Measurements from ENCODE around the gene TUBA8.
"Not testable (repeated sequence)": the region's sequence is repeated elsewhere in the genome, so short reads cannot be mapped to it uniquely, and the experiment has no call there.

Gene TUBA8

DNA sequence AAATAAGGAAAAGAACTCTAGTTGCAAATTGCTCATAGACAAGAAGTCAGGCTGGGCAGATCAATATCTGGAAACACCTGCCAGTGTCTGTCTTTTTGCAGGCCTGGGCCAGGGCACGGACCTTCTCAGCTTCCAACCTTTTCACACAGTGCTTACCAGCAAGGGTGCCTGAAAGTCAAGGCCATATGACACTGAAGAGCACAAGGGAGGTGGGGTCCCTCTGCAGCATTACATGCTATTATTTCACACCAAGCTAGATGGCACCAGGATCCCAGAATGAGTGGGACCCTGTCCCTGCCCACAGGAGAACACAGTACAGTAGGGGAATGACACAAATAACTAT is 38.7 kb upstream of the TUBA8 start:
- DNase-seq (ENCODE audit: low read depth), result no peak
- no peak overlapping the region for H3K4me3 ChIP-seq (replicated peaks; ENCODE audit: low read depth, low read length)
- TF ChIP-seq CTCF (IDR thresholded peaks at IDR 0.05; ENCODE audit: low read length, missing control alignments), result no peak

DNA sequence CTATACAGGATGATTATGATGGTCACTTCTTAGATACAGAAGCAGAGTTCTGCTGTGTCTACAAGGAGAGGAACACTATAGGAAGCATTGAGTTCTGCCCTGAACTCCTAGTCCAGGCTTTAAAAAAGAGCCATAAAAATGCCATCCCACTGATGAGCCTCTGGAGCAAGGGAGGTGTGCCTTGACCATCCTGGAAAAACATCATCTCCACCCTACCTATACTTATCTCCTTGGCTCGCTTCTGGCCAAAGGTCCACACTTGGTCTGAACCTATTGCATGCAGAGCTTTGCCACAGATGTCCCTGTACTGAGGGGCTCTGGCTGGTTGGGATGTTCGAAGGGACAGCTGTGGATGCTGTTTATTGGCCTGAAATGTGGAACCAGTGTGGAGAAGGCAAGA is 37.1 kb upstream of the TUBA8 start:
- no peak for DNase-seq (ENCODE audit: low read depth)
- no peak for TF ChIP-seq CTCF (IDR thresholded peaks at IDR 0.05; ENCODE audit: low read length, missing control alignments)

GRCh38 chr22:18073927-18074326 is 36.7 kb upstream of the TUBA8 start:
- DNase-seq (ENCODE audit: low read depth); H3K4me3 ChIP-seq (replicated peaks; ENCODE audit: low read depth, low read length): not testable (repeated sequence)

More for the DNA sequence above, 37.1 kb upstream of the TUBA8 start:
- H3K4me3 ChIP-seq (replicated peaks; ENCODE audit: low read depth, low read length), result no peak overlapping the region

DNA sequence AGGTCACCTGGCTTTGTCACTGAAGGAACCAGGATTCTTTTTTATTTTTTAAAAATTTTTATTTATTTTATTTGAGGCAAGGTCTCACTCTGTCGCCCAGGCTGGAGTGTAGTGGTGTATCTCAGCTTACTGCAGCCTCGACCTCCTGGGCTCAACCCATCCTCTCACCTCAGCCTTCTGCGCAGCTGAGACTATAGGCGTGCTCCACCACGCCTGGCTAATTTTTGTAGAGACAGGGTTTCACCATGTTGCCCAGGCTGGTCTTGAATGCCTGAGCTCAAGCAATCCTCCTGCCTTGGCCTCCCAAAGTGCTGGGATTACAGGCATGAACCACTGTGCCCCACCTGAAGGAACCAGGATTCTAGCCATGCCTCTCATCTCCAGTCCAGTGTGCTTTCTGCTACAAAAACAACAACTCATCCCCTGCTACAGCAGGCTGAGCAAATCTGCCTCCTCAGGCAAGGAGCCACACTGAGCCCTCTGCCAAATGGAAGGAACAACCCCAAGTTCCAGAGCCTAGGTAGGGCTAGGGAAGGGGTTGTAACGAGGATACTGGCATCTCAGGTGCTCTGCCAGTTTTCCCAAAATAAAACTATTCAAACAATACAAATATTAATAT is 35.4 kb upstream of the TUBA8 start:
- DNase-seq (ENCODE audit: low read depth), result no peak
- no peak overlapping the region for H3K4me3 ChIP-seq (replicated peaks; ENCODE audit: low read depth, low read length)
- no peak for TF ChIP-seq CTCF (IDR thresholded peaks at IDR 0.05; ENCODE audit: low read length, missing control alignments)

DNA sequence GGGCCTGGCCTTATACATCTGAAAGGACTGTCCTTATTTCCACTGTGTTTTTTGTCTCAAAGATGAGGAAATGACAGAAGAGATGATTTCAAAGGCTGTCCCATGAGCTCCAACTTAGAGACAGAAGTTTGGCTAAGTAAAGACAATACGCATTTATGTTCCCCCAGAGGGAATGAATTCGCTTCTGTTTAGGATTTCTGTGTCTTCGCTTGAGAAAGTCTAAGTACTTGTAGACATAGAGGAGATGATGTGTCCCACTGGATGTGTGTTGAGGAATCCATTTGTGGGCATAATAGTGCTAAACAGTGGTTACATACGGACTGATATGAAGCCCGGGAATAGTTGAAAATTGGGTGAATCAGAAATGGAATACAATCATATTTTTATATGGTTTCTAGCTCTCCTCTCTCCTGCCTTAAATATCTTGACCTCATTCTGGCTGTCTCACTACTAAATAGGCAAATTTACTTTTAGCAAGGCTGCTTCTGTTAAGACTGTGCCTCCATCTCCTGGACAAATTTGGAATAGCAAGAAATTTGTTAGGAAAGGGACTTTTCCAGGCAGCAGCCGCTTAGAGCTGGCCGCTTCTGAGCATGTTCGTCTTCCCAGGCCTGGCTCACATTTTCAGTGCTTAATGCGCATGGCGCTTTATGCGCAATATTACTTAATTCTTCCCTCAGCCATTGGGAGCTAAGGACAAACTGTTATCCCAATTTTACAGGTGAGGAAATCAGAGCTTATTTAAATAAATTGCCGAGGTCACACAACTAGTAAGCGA is 34.7 kb upstream of the TUBA8 start:
- peak; percentile 94 for DNase-seq (ENCODE audit: low read depth)
- TF ChIP-seq CTCF (IDR thresholded peaks at IDR 0.05; ENCODE audit: low read length, missing control alignments), result peak; percentile 85
- H3K4me3 ChIP-seq (replicated peaks; ENCODE audit: low read depth, low read length), result no peak overlapping the region

DNA sequence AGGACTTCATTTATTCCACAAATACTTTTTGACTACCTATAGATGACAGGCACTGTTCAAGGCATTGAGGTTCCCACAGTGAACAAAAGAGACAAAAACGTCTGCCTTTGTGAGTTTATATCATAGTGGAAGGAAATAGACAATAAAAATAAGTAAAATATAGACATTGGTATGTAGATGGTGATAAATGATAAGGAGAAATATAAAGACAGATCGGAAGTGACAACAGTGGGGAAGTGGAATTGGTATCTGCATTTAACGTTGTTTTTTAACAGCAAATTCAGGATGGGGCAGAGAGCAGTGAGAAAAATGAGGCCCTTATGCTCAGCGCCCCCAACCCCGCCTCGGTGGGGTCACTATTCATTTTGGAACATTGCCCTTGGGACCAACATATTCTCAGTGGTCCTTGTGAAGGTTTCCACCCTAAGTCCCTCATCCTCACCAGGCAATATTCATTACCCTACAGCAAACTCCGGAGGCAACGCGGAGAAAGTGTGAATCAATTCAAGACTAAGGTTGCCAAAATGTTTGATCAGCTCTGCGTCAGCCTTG is 33.4 kb upstream of the TUBA8 start:
- no peak for DNase-seq (ENCODE audit: low read depth)
- no peak for TF ChIP-seq CTCF (IDR thresholded peaks at IDR 0.05; ENCODE audit: low read length, missing control alignments)
- H3K4me3 ChIP-seq (replicated peaks; ENCODE audit: low read depth, low read length), result peak overlapping the region; percentile 85

DNA sequence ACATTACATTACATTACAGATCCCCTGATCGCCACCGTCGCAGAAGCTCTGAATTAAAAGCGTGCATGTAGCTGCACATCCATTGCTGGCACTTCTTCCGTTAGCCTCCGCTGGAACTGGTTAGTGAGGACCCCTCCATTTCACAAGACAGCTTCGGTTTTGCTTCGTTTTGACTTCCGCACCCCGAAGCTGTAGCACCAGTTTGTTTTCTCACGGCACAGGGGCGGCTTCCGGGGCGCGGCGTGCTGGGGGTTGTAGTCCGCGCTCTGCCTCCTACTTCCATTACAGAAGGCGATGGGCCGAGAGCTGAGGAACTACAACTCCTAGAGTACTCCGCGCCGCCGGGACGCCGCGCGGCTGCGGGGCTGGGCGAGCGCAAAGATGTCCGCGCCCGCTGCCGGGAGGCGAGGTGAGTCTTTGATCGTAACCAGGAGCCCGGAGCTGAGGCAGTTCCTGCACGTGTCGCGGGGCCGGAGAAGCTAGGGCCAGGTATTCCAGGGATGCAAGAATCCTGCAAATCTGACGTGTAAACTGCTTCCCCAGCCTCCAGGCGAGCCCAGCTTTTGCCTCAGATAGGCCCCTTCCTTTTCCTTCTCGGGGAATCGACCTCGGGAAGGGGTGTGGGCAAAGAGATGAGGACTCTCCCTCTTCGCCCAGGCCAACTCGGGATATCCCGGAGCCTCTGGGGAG is 32.8 kb upstream of the TUBA8 start, which contains the start of gene PEX26:
Gene PEX26, plus strand, starts transcription at position 352 of the 690 bp plus-strand sequence. CDS start 387 bp downstream, outside the sequence.
- peak; percentile 95 for DNase-seq (ENCODE audit: low read depth)
- peak within 1 kb of the TSS; percentile 85 for H3K4me3 ChIP-seq (replicated peaks; ENCODE audit: low read depth, low read length)
- no peak for TF ChIP-seq CTCF (IDR thresholded peaks at IDR 0.05; ENCODE audit: low read length, missing control alignments)
